ENCODE results near the gene FGR.

The FGR gene

GRCh38 chr1:27606708-27607238 lies 28.2 kb downstream of the FGR start:
- ATAC-seq, result peak; percentile 5
- TF ChIP-seq SNAI2 (CRISPR knock-in tag; IDR thresholded peaks at IDR 0.05) (no peak), PPARA (CRISPR knock-in tag; IDR thresholded peaks at IDR 0.05; ENCODE audit: borderline replicate concordance) (no peak), BACH2 (CRISPR knock-in tag; IDR thresholded peaks at IDR 0.05; ENCODE audit: borderline replicate concordance) (no peak), ISL1 (CRISPR knock-in tag; IDR thresholded peaks at IDR 0.05) (no peak), CREB5 (CRISPR knock-in tag; IDR thresholded peaks at IDR 0.05; ENCODE audit: low read depth) (no peak), CSDC2 (CRISPR knock-in tag; IDR thresholded peaks at IDR 0.05) (no peak), OSR1 (CRISPR knock-in tag; IDR thresholded peaks at IDR 0.05) (no peak), GLIS3 (CRISPR knock-in tag; IDR thresholded peaks at IDR 0.05) (no peak), ZNF8 (CRISPR knock-in tag; IDR thresholded peaks at IDR 0.05) (no peak), POU6F1 (CRISPR knock-in tag; IDR thresholded peaks at IDR 0.05; ENCODE audit: borderline replicate concordance, low read depth) (no peak), ZNF565 (CRISPR knock-in tag; conservative IDR thresholded peaks at IDR 0.05; ENCODE audit: low read depth) (no peak), TSHZ2 (CRISPR knock-in tag; IDR thresholded peaks at IDR 0.05) (no peak), ESRRG (CRISPR knock-in tag; IDR thresholded peaks at IDR 0.05) (no peak), ZFP3 (CRISPR knock-in tag; IDR thresholded peaks at IDR 0.05) (no peak)

- TF ChIP-seq TOX (CRISPR knock-in tag; IDR thresholded peaks at IDR 0.05; ENCODE audit: borderline replicate concordance), result no peak
- no peak for TF ChIP-seq BACH2 (CRISPR knock-in tag; IDR thresholded peaks at IDR 0.05; ENCODE audit: borderline replicate concordance)
- no peak for TF ChIP-seq OSR1 (CRISPR knock-in tag; IDR thresholded peaks at IDR 0.05)
- no peak for TF ChIP-seq ZFP30 (CRISPR knock-in tag; IDR thresholded peaks at IDR 0.05)
- no peak for TF ChIP-seq ZNF8 (CRISPR knock-in tag; IDR thresholded peaks at IDR 0.05)
- no peak for TF ChIP-seq ZNF565 (CRISPR knock-in tag; conservative IDR thresholded peaks at IDR 0.05; ENCODE audit: low read depth)
- TF ChIP-seq PATZ1 (CRISPR knock-in tag; IDR thresholded peaks at IDR 0.05; ENCODE audit: borderline replicate concordance), result no peak
- TF ChIP-seq GLIS3 (CRISPR knock-in tag; IDR thresholded peaks at IDR 0.05), result no peak
- no peak for TF ChIP-seq ISL1 (CRISPR knock-in tag; IDR thresholded peaks at IDR 0.05)
- TF ChIP-seq ZC3H10 (CRISPR knock-in tag; IDR thresholded peaks at IDR 0.05), result no peak
- TF ChIP-seq CSDC2 (CRISPR knock-in tag; IDR thresholded peaks at IDR 0.05), result no peak
- TF ChIP-seq ZNF70 (CRISPR knock-in tag; IDR thresholded peaks at IDR 0.05), result no peak
- TF ChIP-seq ESRRG (CRISPR knock-in tag; IDR thresholded peaks at IDR 0.05), result no peak
- peak; percentile 39 for ATAC-seq
Observed at GRCh38 chr1:27605796-27606707, 28.9 kb downstream of the FGR start.

- no peak for ATAC-seq
- TF ChIP-seq ZFP30 (CRISPR knock-in tag; IDR thresholded peaks at IDR 0.05) (no peak), TCF4 (CRISPR knock-in tag; IDR thresholded peaks at IDR 0.05; ENCODE audit: borderline replicate concordance) (no peak), ARNTL (CRISPR knock-in tag; IDR thresholded peaks at IDR 0.05; ENCODE audit: borderline replicate concordance, low read depth) (no peak), ZNF8 (CRISPR knock-in tag; IDR thresholded peaks at IDR 0.05) (no peak), ISL1 (CRISPR knock-in tag; IDR thresholded peaks at IDR 0.05) (no peak), ESRRG (CRISPR knock-in tag; IDR thresholded peaks at IDR 0.05) (no peak), PATZ1 (CRISPR knock-in tag; IDR thresholded peaks at IDR 0.05; ENCODE audit: borderline replicate concordance) (no peak), CSRNP3 (CRISPR knock-in tag; IDR thresholded peaks at IDR 0.05) (no peak), OSR1 (CRISPR knock-in tag; IDR thresholded peaks at IDR 0.05) (no peak), POU6F1 (CRISPR knock-in tag; IDR thresholded peaks at IDR 0.05; ENCODE audit: borderline replicate concordance, low read depth) (no peak), TOX (CRISPR knock-in tag; IDR thresholded peaks at IDR 0.05; ENCODE audit: borderline replicate concordance) (no peak), PPARA (CRISPR knock-in tag; IDR thresholded peaks at IDR 0.05; ENCODE audit: borderline replicate concordance) (no peak), ZFP3 (CRISPR knock-in tag; IDR thresholded peaks at IDR 0.05) (no peak)
Observed at GRCh38 chr1:27605300-27605766, 29.7 kb downstream of the FGR start.
